ENCODE results near the gene GRM1. TPM values are rescaled to one million over a fixed set of nuclear protein-coding genes. Genes with fewer than 3 reads are reported as not detected.

The GRM1 gene
- total and polyA plus RNA-seq, 2 donors (not counting 1 experiment from before 2014, with no cell fraction given) = not detected

DNA sequence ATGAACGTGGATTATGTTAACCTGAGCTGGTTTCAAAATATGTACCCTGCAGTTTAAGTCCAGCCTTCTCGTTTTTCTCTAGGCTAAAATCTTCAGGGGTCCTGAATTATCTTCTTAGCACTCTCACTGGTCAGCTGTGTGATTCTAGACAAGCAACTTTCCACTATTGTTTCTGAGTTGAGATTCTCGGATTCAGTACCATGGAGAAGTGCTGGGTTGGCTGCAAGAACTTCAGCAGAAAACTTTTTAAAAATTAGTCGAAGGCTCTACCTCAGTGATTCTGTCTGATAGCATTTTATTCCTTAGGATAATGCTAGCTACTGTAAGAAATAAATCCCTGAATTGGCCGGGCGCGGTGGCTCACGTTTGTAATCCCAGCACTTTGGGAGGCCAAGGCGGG is 173.7 kb downstream of the GRM1 start:
- no peak for ATAC-seq (ENCODE audit: low read depth)
- no peaks in the 10 kb centered on the region for H3K9me3 Mint-ChIP-seq (ENCODE audit: insufficient read depth)
- H3K27ac Mint-ChIP-seq = no peak overlapping the region

DNA sequence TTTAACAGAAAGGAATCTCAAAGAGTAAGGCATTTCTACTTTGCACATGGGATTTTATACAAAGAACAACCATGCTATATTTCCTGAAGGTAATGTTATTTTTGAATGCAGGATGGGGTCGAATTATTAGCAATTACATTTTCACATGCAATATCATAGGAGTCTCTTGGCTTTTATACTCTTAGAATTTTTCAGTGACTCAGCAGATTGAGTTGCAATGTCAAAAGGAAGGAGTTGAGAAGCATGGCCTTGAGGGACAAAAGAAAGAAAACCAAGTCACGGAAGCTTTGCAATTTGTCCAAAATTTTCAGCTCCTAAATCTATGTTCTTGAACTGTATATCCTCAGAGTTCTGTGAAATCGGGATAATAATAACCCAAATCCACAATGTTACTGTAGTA is 181.1 kb downstream of the GRM1 start:
- no peaks in the 10 kb centered on the region for H3K36me3 ChIP-seq (replicated peaks in 1 of 2; ENCODE audit: control extremely low read depth in 1 of 2, control insufficient read depth in 1 of 2, extremely low read depth in 1 of 2, insufficient read depth in 2 of 2, low read length in 1 of 2)
- no peak overlapping the region for H3K4me3 ChIP-seq (ENCODE audit: control extremely low read depth in 1 of 5, extremely low read depth in 1 of 5, insufficient read depth in 1 of 5, low read depth in 2 of 5, low read length in 4 of 5)
- Mint-ChIP-seq H3K27me3 (no peaks in the 10 kb centered on the region), H3K27ac (no peak overlapping the region), H3K4me1 (no peaks in the 10 kb centered on the region), H3K9me3 (ENCODE audit: insufficient read depth) (no peaks in the 10 kb centered on the region), H3K4me3 (no peak overlapping the region)
- no peak for TF ChIP-seq EZH2 (IDR thresholded peaks at IDR 0.05; ENCODE audit: borderline replicate concordance, insufficient read depth, low read depth, low read length, poor library complexity, severe bottlenecking)
- TF ChIP-seq, protein P1, sequence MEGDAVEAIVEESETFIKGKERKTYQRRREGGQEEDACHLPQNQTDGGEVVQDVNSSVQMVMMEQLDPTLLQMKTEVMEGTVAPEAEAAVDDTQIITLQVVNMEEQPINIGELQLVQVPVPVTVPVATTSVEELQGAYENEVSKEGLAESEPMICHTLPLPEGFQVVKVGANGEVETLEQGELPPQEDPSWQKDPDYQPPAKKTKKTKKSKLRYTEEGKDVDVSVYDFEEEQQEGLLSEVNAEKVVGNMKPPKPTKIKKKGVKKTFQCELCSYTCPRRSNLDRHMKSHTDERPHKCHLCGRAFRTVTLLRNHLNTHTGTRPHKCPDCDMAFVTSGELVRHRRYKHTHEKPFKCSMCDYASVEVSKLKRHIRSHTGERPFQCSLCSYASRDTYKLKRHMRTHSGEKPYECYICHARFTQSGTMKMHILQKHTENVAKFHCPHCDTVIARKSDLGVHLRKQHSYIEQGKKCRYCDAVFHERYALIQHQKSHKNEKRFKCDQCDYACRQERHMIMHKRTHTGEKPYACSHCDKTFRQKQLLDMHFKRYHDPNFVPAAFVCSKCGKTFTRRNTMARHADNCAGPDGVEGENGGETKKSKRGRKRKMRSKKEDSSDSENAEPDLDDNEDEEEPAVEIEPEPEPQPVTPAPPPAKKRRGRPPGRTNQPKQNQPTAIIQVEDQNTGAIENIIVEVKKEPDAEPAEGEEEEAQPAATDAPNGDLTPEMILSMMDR (IDR thresholded peaks at IDR 0.05) = no peak
- no peak overlapping the region for H3K9ac ChIP-seq (ENCODE audit: low read length)
- no peak for DNase-seq
- H3K4me1 ChIP-seq (ENCODE audit: control insufficient read depth in 2 of 2, insufficient read depth in 2 of 2, low read length in 2 of 2) = no peaks in the 10 kb centered on the region
- no CpG with 5 or more reads among the region's 3 CpGs for WGBS (ENCODE audit: insufficient coverage)
- H3K79me2 ChIP-seq (ENCODE audit: control insufficient read depth, insufficient read depth, low read length) = no peaks in the 10 kb centered on the region
- H4K20me1 ChIP-seq (ENCODE audit: control insufficient read depth, insufficient read depth, low read length, poor library complexity, severe bottlenecking) = no peaks in the 10 kb centered on the region
- H3K27me3 ChIP-seq (replicated peaks in 1 of 4; ENCODE audit: control extremely low read depth in 1 of 4, control insufficient read depth in 3 of 4, insufficient read depth in 4 of 4, low read length in 3 of 4) = no peaks in the 10 kb centered on the region
- no peak overlapping the region for H2AFZ ChIP-seq (ENCODE audit: insufficient read depth, low read depth, low read length, poor library complexity, severe bottlenecking)
- no peak for ATAC-seq (ENCODE audit: low read depth)
- intact Hi-C loops (cut with micrococcal nuclease) = no loop called here
- POLR2A ChIA-PET = no interaction called here
- H3K9me3 ChIP-seq (ENCODE audit: control extremely low read depth in 1 of 3, control insufficient read depth in 2 of 3, insufficient read depth in 1 of 3, low read length in 2 of 3) = no peaks in the 10 kb centered on the region
- H3K27ac ChIP-seq (ENCODE audit: low read length in 2 of 2) = no peak overlapping the region
- CTCF ChIA-PET = no interaction called here
- no peak overlapping the region for H3K4me2 ChIP-seq (replicated peaks; ENCODE audit: low read depth, low read length, poor library complexity, severe bottlenecking)

More for the DNA sequence above, 173.7 kb downstream of the GRM1 start:
- no peaks in the 10 kb centered on the region for H3K36me3 ChIP-seq (replicated peaks in 1 of 2; ENCODE audit: control extremely low read depth in 1 of 2, control insufficient read depth in 1 of 2, extremely low read depth in 1 of 2, insufficient read depth in 2 of 2, low read length in 1 of 2)
- no peaks in the 10 kb centered on the region for H3K27me3 Mint-ChIP-seq
- H3K4me1 Mint-ChIP-seq = no peaks in the 10 kb centered on the region
- no peak overlapping the region for H3K4me3 ChIP-seq (ENCODE audit: control extremely low read depth in 1 of 5, extremely low read depth in 1 of 5, insufficient read depth in 1 of 5, low read depth in 2 of 5, low read length in 4 of 5)
- TF ChIP-seq, protein P1 (IDR thresholded peaks at IDR 0.05) = no peak
- TF ChIP-seq EZH2 (IDR thresholded peaks at IDR 0.05; ENCODE audit: borderline replicate concordance, insufficient read depth, low read depth, low read length, poor library complexity, severe bottlenecking) = no peak
- no peaks in the 10 kb centered on the region for H3K79me2 ChIP-seq (ENCODE audit: control insufficient read depth, insufficient read depth, low read length)
- no peak for DNase-seq
- no peaks in the 10 kb centered on the region for H3K4me1 ChIP-seq (ENCODE audit: control insufficient read depth in 2 of 2, insufficient read depth in 2 of 2, low read length in 2 of 2)
- no peaks in the 10 kb centered on the region for H3K9me3 ChIP-seq (ENCODE audit: control extremely low read depth in 1 of 3, control insufficient read depth in 2 of 3, insufficient read depth in 1 of 3, low read length in 2 of 3)
- POLR2A ChIA-PET = no interaction called here
- H3K4me3 Mint-ChIP-seq = no peak overlapping the region
- CTCF ChIA-PET = no interaction called here
- no peak overlapping the region for H3K4me2 ChIP-seq (replicated peaks; ENCODE audit: low read depth, low read length, poor library complexity, severe bottlenecking)
- no peak overlapping the region for H2AFZ ChIP-seq (ENCODE audit: insufficient read depth, low read depth, low read length, poor library complexity, severe bottlenecking)
- no peaks in the 10 kb centered on the region for H3K27me3 ChIP-seq (replicated peaks in 1 of 4; ENCODE audit: control extremely low read depth in 1 of 4, control insufficient read depth in 3 of 4, insufficient read depth in 4 of 4, low read length in 3 of 4)
- no peaks in the 10 kb centered on the region for H4K20me1 ChIP-seq (ENCODE audit: control insufficient read depth, insufficient read depth, low read length, poor library complexity, severe bottlenecking)
- no peak overlapping the region for H3K27ac ChIP-seq (ENCODE audit: low read length in 2 of 2)
- no peak overlapping the region for H3K9ac ChIP-seq (ENCODE audit: low read length)
- 88% methylated on average over 7 of the region's 9 CpGs for WGBS (ENCODE audit: insufficient coverage)
- intact Hi-C loops (cut with micrococcal nuclease) = no loop called here

Data from B cell (primary cell).